ENCODE data around the gene PTCD2. TPM values are rescaled to one million over a fixed set of nuclear protein-coding genes. Genes with fewer than 3 reads are reported as not detected.
A peak's percentile ranks its signal among the peaks of the same experiment; 100 is the strongest.

Gene PTCD2
- total RNA-seq, 2 donors from 2014 or later = 8.9 to 10.2 TPM

GRCh38 chr5:72286798-72287197 lies 33.4 kb upstream of the PTCD2 start:
- 97% methylated on average over 5 of the region's 5 CpGs for WGBS
- Histone ChIP-seq H3K4me1 (replicated peaks) (no peaks in the 10 kb centered on the region), H3K9me3 (no peaks in the 10 kb centered on the region), H3K27me3 (replicated peaks; ENCODE audit: insufficient read depth) (no peaks in the 10 kb centered on the region), H3K36me3 (no peaks in the 10 kb centered on the region), H3K27ac (no peak overlapping the region), H3K4me3 (no peak overlapping the region)
- no peak for DNase-seq (ENCODE audit: low spot score)
- intact Hi-C loops (cut with DNase I) = loop anchor here (10.0 kb wide), 1 partner anchor 312 kb away; no protein-coding TSS in a partner anchor
- TF ChIP-seq CTCF (IDR thresholded peaks at IDR 0.05) = no peak
- TF ChIP-seq POLR2A (IDR thresholded peaks at IDR 0.05) = no peak

DNA sequence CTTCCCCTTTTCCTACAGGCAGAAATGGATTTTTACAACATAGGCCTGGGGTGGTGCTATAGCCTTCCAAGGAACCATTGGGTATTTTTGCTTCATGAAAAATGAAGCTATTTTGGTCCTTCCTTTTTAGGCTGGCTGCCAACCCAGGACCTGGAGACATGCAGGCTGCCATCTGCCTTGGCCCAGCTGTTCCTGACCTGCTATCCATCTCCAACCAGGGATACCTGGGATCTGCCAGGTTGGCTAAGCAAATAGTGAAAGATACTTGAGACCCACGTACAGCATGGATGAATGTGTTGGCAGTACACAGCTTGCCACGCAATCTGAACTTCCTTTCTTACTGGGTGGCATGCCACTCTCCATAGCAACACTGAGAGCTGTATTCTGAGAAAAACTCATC lies 31.2 kb upstream of the PTCD2 start:
- intact Hi-C loops (cut with DNase I) = loop anchor here (10.0 kb wide), 1 partner anchor 314 kb away; no protein-coding TSS in a partner anchor
- H3K4me1 ChIP-seq (replicated peaks) = no peaks in the 10 kb centered on the region
- TF ChIP-seq CTCF (IDR thresholded peaks at IDR 0.05) (no peak), POLR2AphosphoS5 (IDR thresholded peaks at IDR 0.05) (no peak), POLR2A (IDR thresholded peaks at IDR 0.05) (no peak)
- H3K36me3 ChIP-seq = no peaks in the 10 kb centered on the region
- no peak overlapping the region for H3K4me3 ChIP-seq
- peak overlapping the region in 1 of 2 donors; percentile 14 for H3K27ac ChIP-seq
- DNase-seq (ENCODE audit: low spot score) = no peak
- no peaks in the 10 kb centered on the region for H3K27me3 ChIP-seq (replicated peaks; ENCODE audit: insufficient read depth)
- H3K9me3 ChIP-seq = no peaks in the 10 kb centered on the region
- WGBS = 42% methylated on average over 2 of the region's 2 CpGs

DNA sequence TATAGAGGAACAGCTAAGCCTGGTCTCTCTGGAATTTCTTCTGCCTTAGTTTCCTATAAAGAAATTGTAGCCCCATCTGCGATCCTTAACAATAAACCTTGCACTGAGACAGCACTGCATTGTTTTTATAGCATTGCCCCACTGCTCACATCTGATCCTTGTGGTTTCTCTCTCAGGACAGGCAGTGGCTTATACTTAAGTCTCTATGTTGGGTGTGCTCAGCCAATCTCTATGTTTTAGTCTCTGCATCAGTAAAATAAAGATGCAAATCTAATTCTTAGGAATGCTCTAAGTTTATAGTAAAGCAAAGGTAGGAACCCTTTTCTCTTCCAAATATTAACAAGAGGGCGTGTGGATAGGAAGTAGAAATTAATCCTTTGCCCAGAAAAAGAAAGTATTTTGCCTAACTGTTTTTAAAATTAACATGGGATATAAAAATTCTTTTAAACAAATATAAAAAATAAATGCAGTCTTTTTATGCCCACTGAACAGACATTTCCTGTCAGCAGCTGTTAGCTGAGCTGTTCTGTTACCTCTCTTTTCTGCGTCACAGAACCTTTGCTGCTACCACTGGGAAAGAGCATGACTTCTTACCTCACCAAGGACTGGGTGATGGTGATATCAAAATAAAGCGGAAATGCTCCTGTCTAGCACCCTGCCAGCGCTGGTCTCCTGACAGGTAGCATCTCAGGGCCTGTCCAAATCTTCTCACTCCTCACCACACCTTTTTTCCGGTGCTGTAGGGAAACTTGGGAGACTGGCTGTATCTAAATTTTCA lies 29.6 kb upstream of the PTCD2 start:
- no peak overlapping the region for H3K4me3 ChIP-seq
- H3K27me3 ChIP-seq (replicated peaks; ENCODE audit: insufficient read depth) = no peaks in the 10 kb centered on the region
- 87% methylated on average over 6 of the region's 6 CpGs for WGBS
- no peak for TF ChIP-seq CTCF (IDR thresholded peaks at IDR 0.05)
- no peak for TF ChIP-seq POLR2AphosphoS5 (IDR thresholded peaks at IDR 0.05)
- no peak for TF ChIP-seq POLR2A (IDR thresholded peaks at IDR 0.05)
- DNase-seq (ENCODE audit: low spot score) = no peak
- intact Hi-C loops (cut with DNase I) = no loop called here
- H3K4me1 ChIP-seq (replicated peaks) = no peaks in the 10 kb centered on the region
- no peak overlapping the region for H3K27ac ChIP-seq
- H3K36me3 ChIP-seq = no peaks in the 10 kb centered on the region
- no peaks in the 10 kb centered on the region for H3K9me3 ChIP-seq

DNA sequence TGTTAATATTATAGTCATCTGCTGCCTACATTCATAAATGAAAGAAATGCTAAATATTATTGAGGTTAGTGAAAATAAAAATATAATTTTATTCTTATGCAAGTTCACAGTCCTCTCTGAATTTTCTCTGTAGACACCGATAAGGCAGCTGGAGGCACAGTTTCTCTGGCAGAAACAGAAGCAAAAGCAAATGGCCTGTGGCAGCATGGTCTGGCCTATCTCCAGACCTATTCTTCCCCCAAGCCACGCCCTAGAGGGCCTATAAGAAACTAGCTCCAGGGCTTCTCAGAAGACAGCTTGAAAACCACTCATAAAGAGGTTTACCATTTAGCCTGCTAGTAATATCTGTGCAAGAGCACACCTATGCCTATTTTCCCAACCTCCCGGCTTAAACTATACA lies 28.6 kb upstream of the PTCD2 start:
- 86% methylated on average over 3 of the region's 3 CpGs for WGBS

More for the DNA sequence above, 28.6 kb upstream of the PTCD2 start:
- no peaks in the 10 kb centered on the region for H3K36me3 ChIP-seq
- no peaks in the 10 kb centered on the region for H3K4me1 ChIP-seq (replicated peaks)
- TF ChIP-seq CTCF (IDR thresholded peaks at IDR 0.05) (no peak), POLR2AphosphoS5 (IDR thresholded peaks at IDR 0.05) (no peak), POLR2A (IDR thresholded peaks at IDR 0.05) (no peak)
- intact Hi-C loops (cut with DNase I) = no loop called here
- no peaks in the 10 kb centered on the region for H3K9me3 ChIP-seq
- no peaks in the 10 kb centered on the region for H3K27me3 ChIP-seq (replicated peaks; ENCODE audit: insufficient read depth)
- no peak for DNase-seq (ENCODE audit: low spot score)
- no peak overlapping the region for H3K27ac ChIP-seq
- no peak overlapping the region for H3K4me3 ChIP-seq
